Heart right ventricle (tissue), 16 donors: ENCODE results near the gene TRABD2A. TPM values are rescaled to one million over a fixed set of nuclear protein-coding genes. Genes with fewer than 3 reads are reported as not detected.

Experiments used
- ATAC-seq, 8 donors: fragments of 200-7000 bp; cut with Tn5 transposase; one replicate each; pipeline ENCODE4 v1.9.1; 2020; ENCODE audit warnings: mild to moderate bottlenecking in 8 of 8, moderate library complexity in 8 of 8, moderate number of reproducible peaks in 1 of 8
- DNase-seq, 2 donors: peaks; one replicate each; pipeline ENCODE4 v3.0.0-alpha.2; 2020
- H3K27ac ChIP-seq, 10 donors: fragments of 200-600 bp; sonication (generic) in 2 of 10; one replicate each; pipeline versions ENCODE4 v1.5.0 to v1.8.0; 2020 to 2022; ENCODE audit warnings: mild to moderate bottlenecking in 3 of 10
- H3K27me3 ChIP-seq, 7 donors: fragments of 200-600 bp; one replicate each; pipeline ENCODE4 v1.8.0; 2021 to 2022; ENCODE audit warnings: mild to moderate bottlenecking in 2 of 7
- H3K36me3 ChIP-seq, 9 donors: fragments of 200-600 bp; sonication (generic) in 1 of 9; one replicate each; pipeline versions ENCODE4 v1.5.0 to v1.8.0; 2020 to 2022; ENCODE audit warnings: mild to moderate bottlenecking in 2 of 9
- H3K4me1 ChIP-seq, 9 donors: fragments of 200-600 bp; sonication (generic) in 1 of 9; one replicate each; pipeline versions ENCODE4 v1.5.0 to v1.8.0; 2020 to 2022; ENCODE audit warnings: mild to moderate bottlenecking in 4 of 9
- H3K4me3 ChIP-seq, 10 donors: fragments of 200-600 bp; sonication (generic) in 2 of 10; one replicate each; pipeline versions ENCODE4 v1.5.0 to v1.8.0; 2020 to 2022; ENCODE audit warnings: mild to moderate bottlenecking in 7 of 10, moderate library complexity in 2 of 10
- H3K9me3 ChIP-seq, 11 donors: fragments of 200-600 bp in 10 of 11; sonication (generic) in 2 of 11; one replicate each; pipeline versions ENCODE4 v1.5.0 to v1.8.0; 2013 to 2022; ENCODE audit warnings: mild to moderate bottlenecking in 2 of 11, control low read depth in 1 of 11, moderate library complexity in 1 of 11
- WGBS, 2 donors: extraction: QIAGEN DNeasy Blood & Tissue Kit; methylation state at CpG; one replicate each; pipeline ENCODE4 v1.1.7; 2013; ENCODE audit warnings: inconsistent platforms in 1 of 2; 5-methylcytosine and 5-hydroxymethylcytosine counted together
- intact Hi-C, 10 donors: fragments of 100-400 bp; cut with DNase I; formaldehyde crosslinking; loops; one replicate each; pipeline versions ENCODE4 v1.11.1 to v1.14.2; 2022
- polyA plus RNA-seq, 2 donors: library from polyadenylated mRNA; stranded (reverse); fragments of 200-250 nt; gene quantifications; one replicate each; pipeline ENCODE4 v1.2.3, GENCODE V29; 2013
- total RNA-seq, 10 donors: library from RNA; stranded (reverse); fragmentation: NEBNext Ultra II Directional in 3 of 10; extraction: Animal tissue kit (Norgen Biotek cat#: 25700) in 3 of 10; gene quantifications; one replicate each; pipeline versions ENCODE4 v1.2.1 to v1.2.4, GENCODE V29; 2021 to 2023
- TF ChIP-seq, protein P1 (sequence below), 9 donors: fragments of 200-600 bp; sonication (generic) in 2 of 9; IDR thresholded peaks; one replicate each; pipeline versions ENCODE4 v1.5.0 to v1.8.0; 2021 to 2022; ENCODE audit warnings: antibody characterized with exemption in 9 of 9, mild to moderate bottlenecking in 5 of 9, moderate library complexity in 1 of 9
- donor health status: Arrhythmogenic right ventricular cardiomyopathy.
- donor health status: ischemic (EF 13 %, LVEDD 7.1; RV severe dilation, severe dysfunction).
- donor health status: healthy with polysubstance abuse.
- donor health status: DM: no; HTN: yes; CAD: no.
- donor health status: DM: no; HTN: no; CAD: no.
- donor health status: ischemic (EF 25% LVEDD 6.9; RV normal size, moderate dysfunction).
- donor health status: ischemic (EF 25% LVEDD 5.7; RV mildly dilated, moderate dysfunction).
- donor health status: healthy.
- donor health status: DM: yes; HTN: yes; CAD: no.
- donor health status: Ischemic cardiomyopathy.
- donor health status: ischemic (EF 35%, LVEDD 5.7; RV mildly dilated, moderate dysfunction).
- donor health status: nonischemic (EF 11% LVEDD 7.7; RV severe dilation, severe dysfunction).
- donor health status: DM: yes; HTN: yes; CAD: no.
- donor health status: PGD.
- donor health status: ischemic (EF 29% LVEDD 5.4; RV normal size, mild dysfunction).
- donor health status: nonischemic (EF 23%, LVEDD 6.1; RV moderate dilation, normal function).

Gene TRABD2A
- total and polyA plus RNA-seq, 12 donors = 0.34 to 2.0 (median 0.68) TPM

DNA sequence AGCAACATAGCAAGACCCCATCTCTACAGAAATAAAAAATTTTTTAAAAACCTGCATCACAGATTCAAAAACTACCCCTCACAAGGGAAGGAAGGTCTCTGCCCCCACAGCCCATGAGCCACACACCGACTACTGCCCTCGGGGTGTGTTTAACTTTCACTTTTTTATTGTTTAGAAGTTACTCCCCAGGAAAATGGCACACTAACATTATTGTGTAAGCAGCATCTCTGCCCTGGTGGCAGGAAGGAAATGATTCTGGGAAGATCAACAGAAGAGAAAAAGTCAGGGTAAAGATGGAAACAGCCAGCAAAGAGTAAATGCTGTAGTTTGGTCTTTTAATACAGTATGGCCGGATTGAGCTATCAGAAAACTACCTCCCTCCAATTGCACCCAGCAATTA, 21.9 kb downstream of the TRABD2A start:
- DNase-seq (no peak), ATAC-seq (no peak)
- Histone ChIP-seq H3K36me3 (no peaks in the 10 kb centered on the region), H3K9me3 (no peaks in the 10 kb centered on the region), H3K27me3 (peaks cover 0 to 4% (median 0%) of the 10 kb centered on the region in 7 donors), H3K27ac (peak overlapping the region in 1 of 10 donors; percentile 47), H3K4me1 (peaks cover 0 to 18% (median 0%) of the 10 kb centered on the region in 9 donors), H3K4me3 (no peak overlapping the region)
- intact Hi-C loops = loop anchor here in 1 of 10 donors (2.0 kb wide), 1 partner anchor 364 kb away; no protein-coding TSS in a partner anchor
- WGBS, 2 donors = 66 to 78% methylated on average over 3 of the region's 3 CpGs
- TF ChIP-seq, protein P1, sequence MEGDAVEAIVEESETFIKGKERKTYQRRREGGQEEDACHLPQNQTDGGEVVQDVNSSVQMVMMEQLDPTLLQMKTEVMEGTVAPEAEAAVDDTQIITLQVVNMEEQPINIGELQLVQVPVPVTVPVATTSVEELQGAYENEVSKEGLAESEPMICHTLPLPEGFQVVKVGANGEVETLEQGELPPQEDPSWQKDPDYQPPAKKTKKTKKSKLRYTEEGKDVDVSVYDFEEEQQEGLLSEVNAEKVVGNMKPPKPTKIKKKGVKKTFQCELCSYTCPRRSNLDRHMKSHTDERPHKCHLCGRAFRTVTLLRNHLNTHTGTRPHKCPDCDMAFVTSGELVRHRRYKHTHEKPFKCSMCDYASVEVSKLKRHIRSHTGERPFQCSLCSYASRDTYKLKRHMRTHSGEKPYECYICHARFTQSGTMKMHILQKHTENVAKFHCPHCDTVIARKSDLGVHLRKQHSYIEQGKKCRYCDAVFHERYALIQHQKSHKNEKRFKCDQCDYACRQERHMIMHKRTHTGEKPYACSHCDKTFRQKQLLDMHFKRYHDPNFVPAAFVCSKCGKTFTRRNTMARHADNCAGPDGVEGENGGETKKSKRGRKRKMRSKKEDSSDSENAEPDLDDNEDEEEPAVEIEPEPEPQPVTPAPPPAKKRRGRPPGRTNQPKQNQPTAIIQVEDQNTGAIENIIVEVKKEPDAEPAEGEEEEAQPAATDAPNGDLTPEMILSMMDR (IDR thresholded peaks at IDR 0.05) = no peak

- ATAC-seq (no peak), DNase-seq (no peak)
- 48 to 65% methylated on average over 3 of the region's 3 CpGs for WGBS, 2 donors
- TF ChIP-seq, protein P1 (IDR thresholded peaks at IDR 0.05) = peak in 6 of 9 donors; percentile 7 to 40 (median 36)
- Histone ChIP-seq H3K27ac (no peak overlapping the region), H3K9me3 (peaks cover 0 to 8% (median 0%) of the 10 kb centered on the region in 11 donors), H3K27me3 (peaks cover 0 to 4% (median 0%) of the 10 kb centered on the region in 7 donors), H3K4me3 (no peak overlapping the region), H3K4me1 (peaks cover 0 to 18% (median 0%) of the 10 kb centered on the region in 9 donors), H3K36me3 (no peaks in the 10 kb centered on the region)
- intact Hi-C loops = loop anchor here in 1 of 10 donors (2.0 kb wide), 1 partner anchor 363 kb away; no protein-coding TSS in a partner anchor
These were observed 22.8 kb downstream of the TRABD2A start for GRCh38 chr2:84858123-84858522.

DNA sequence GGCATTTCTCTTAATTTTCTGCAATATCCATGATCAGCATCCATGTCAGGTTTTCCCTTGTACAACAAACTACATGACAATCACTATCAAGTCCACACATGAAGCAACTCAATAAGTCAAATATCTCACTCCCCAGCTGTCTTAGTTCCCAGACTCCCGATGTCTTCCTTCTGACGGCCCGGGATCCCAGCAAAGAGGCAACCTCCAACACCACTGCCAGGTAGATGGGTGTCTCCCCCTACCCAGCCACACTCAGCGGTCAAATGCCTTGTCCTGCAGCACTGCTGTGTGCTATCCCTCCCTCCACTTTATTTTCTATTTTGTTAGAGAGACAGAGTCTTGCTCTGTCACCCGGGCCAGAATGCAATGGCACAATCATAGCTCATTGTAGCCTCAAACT, 23.3 kb downstream of the TRABD2A start:
- TF ChIP-seq, protein P1 (IDR thresholded peaks at IDR 0.05) = no peak
- H3K36me3 ChIP-seq = no peaks in the 10 kb centered on the region
- DNase-seq (no peak), ATAC-seq (no peak)
- intact Hi-C loops = no loop called here
- peaks cover 0 to 18% (median 0%) of the 10 kb centered on the region in 9 donors for H3K4me1 ChIP-seq
- whole genome bisulfite sequencing, 2 donors = 86 to 89% methylated on average over 5 of the region's 5 CpGs
- H3K27me3 ChIP-seq = peaks cover 0 to 4% (median 0%) of the 10 kb centered on the region in 7 donors
- H3K4me3 ChIP-seq = no peak overlapping the region
- H3K27ac ChIP-seq = no peak overlapping the region
- peaks cover 0 to 13% (median 0%) of the 10 kb centered on the region in 11 donors for H3K9me3 ChIP-seq

GRCh38 chr2:84856787-84857186, 24.1 kb downstream of the TRABD2A start:
- Histone ChIP-seq H3K9me3 (peaks cover 0 to 14% (median 0%) of the 10 kb centered on the region in 11 donors), H3K36me3 (no peaks in the 10 kb centered on the region), H3K4me3 (no peak overlapping the region), H3K27ac (peak overlapping the region in 1 of 10 donors; percentile 31), H3K4me1 (peaks cover 0 to 18% (median 0%) of the 10 kb centered on the region in 9 donors), H3K27me3 (peaks cover 0 to 6% (median 0%) of the 10 kb centered on the region in 7 donors)
- WGBS, 2 donors = 80% methylated on average over 6 of the region's 6 CpGs
- no peak for ATAC-seq
- no peak for DNase-seq
- intact Hi-C loops = no loop called here
- TF ChIP-seq, protein P1 (IDR thresholded peaks at IDR 0.05) = no peak
